EH (cell line): ENCODE measurements around the gene CNN3.
A peak's percentile ranks its signal among the peaks of the same experiment; 100 is the strongest.

Source experiments
- DNase-seq: peaks from one replicate; pipeline ENCODE4 v3.0.0-alpha.2; 2015; ENCODE audit warnings: low read depth

Gene CNN3

GRCh38 chr1:94922761-94923331 lies 4.1 kb downstream of the CNN3 start:
- DNase-seq: peak; percentile 89

GRCh38 chr1:94921977-94922376 lies 4.9 kb downstream of the CNN3 start:
- no peak for DNase-seq

- peak; percentile 54 for DNase-seq
Measured at GRCh38 chr1:94920061-94920460, 6.8 kb downstream of the CNN3 start.

GRCh38 chr1:94919241-94920030 lies 7.5 kb downstream of the CNN3 start:
- DNase-seq: no peak

GRCh38 chr1:94917251-94917650 lies 9.7 kb downstream of the CNN3 start:
- DNase-seq: no peak

GRCh38 chr1:94912263-94913184 lies 14.4 kb downstream of the CNN3 start:
- DNase-seq: no peak

GRCh38 chr1:94909486-94909885 lies 17.4 kb downstream of the CNN3 start:
- DNase-seq: no peak

- DNase-seq: no peak
Measured at GRCh38 chr1:94908965-94909364, 17.9 kb downstream of the CNN3 start.

- DNase-seq: no peak
Measured at GRCh38 chr1:94908190-94908589, 18.7 kb downstream of the CNN3 start.

- DNase-seq: peak; percentile 70
Measured at GRCh38 chr1:94907136-94907535, 19.8 kb downstream of the CNN3 start.

- no peak for DNase-seq
Measured at GRCh38 chr1:94906382-94906781, 20.5 kb downstream of the CNN3 start.

- DNase-seq: no peak
Measured at GRCh38 chr1:94905207-94905606, 21.7 kb downstream of the CNN3 start.

GRCh38 chr1:94903280-94904009 lies 23.5 kb downstream of the CNN3 start:
- DNase-seq: peak; percentile 41

GRCh38 chr1:94901841-94902240 lies 25.1 kb downstream of the CNN3 start:
- DNase-seq: no peak

GRCh38 chr1:94899756-94900155 lies 27.2 kb downstream of the CNN3 start:
- DNase-seq: peak; percentile 50

- peak; percentile 58 for DNase-seq
Measured at GRCh38 chr1:94898491-94899385, 28.2 kb downstream of the CNN3 start.

- DNase-seq: no peak
Measured at GRCh38 chr1:94895518-94895917, 31.4 kb downstream of the CNN3 start.

GRCh38 chr1:94894630-94895029 lies 32.3 kb downstream of the CNN3 start:
- no peak for DNase-seq

GRCh38 chr1:94892604-94893254 lies 34.2 kb downstream of the CNN3 start:
- DNase-seq: no peak

GRCh38 chr1:94888201-94888600 lies 38.7 kb downstream of the CNN3 start:
- DNase-seq: no peak
